Measurements from ENCODE around the gene KNDC1. TPM values are rescaled to one million over a fixed set of nuclear protein-coding genes. Genes with fewer than 3 reads are reported as not detected.
A peak's percentile ranks its signal among the peaks of the same experiment; 100 is the strongest.

Gene KNDC1
- total and polyA plus RNA-seq, 8 donors, result 0.05 to 1.7 (median 0.58) TPM; not detected in 1

- TF ChIP-seq, protein P1, sequence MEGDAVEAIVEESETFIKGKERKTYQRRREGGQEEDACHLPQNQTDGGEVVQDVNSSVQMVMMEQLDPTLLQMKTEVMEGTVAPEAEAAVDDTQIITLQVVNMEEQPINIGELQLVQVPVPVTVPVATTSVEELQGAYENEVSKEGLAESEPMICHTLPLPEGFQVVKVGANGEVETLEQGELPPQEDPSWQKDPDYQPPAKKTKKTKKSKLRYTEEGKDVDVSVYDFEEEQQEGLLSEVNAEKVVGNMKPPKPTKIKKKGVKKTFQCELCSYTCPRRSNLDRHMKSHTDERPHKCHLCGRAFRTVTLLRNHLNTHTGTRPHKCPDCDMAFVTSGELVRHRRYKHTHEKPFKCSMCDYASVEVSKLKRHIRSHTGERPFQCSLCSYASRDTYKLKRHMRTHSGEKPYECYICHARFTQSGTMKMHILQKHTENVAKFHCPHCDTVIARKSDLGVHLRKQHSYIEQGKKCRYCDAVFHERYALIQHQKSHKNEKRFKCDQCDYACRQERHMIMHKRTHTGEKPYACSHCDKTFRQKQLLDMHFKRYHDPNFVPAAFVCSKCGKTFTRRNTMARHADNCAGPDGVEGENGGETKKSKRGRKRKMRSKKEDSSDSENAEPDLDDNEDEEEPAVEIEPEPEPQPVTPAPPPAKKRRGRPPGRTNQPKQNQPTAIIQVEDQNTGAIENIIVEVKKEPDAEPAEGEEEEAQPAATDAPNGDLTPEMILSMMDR (IDR thresholded peaks at IDR 0.05), result no peak
- Histone ChIP-seq H3K27me3 (peaks cover 0 to 75% (median 30%) of the 10 kb centered on the region in 3 donors), H3K4me1 (peaks cover 0 to 8% (median 4%) of the 10 kb centered on the region in 4 donors), H3K4me3 (no peak overlapping the region), H3K36me3 (no peaks in the 10 kb centered on the region), H3K27ac (no peak overlapping the region), H3K9me3 (no peaks in the 10 kb centered on the region)
- intact Hi-C loops (cut with DNase I; ENCODE audit: low total_unique reads), result no loop called here
- DNase-seq, result peak in 1 of 2 donors; percentile 7
- WGBS, 5 donors, result 66 to 75% (median 72%) methylated on average over 11 to 26 of the region's 26 CpGs
Measured at GRCh38 chr10:133140417-133141143, 19.4 kb upstream of the KNDC1 start.

DNA sequence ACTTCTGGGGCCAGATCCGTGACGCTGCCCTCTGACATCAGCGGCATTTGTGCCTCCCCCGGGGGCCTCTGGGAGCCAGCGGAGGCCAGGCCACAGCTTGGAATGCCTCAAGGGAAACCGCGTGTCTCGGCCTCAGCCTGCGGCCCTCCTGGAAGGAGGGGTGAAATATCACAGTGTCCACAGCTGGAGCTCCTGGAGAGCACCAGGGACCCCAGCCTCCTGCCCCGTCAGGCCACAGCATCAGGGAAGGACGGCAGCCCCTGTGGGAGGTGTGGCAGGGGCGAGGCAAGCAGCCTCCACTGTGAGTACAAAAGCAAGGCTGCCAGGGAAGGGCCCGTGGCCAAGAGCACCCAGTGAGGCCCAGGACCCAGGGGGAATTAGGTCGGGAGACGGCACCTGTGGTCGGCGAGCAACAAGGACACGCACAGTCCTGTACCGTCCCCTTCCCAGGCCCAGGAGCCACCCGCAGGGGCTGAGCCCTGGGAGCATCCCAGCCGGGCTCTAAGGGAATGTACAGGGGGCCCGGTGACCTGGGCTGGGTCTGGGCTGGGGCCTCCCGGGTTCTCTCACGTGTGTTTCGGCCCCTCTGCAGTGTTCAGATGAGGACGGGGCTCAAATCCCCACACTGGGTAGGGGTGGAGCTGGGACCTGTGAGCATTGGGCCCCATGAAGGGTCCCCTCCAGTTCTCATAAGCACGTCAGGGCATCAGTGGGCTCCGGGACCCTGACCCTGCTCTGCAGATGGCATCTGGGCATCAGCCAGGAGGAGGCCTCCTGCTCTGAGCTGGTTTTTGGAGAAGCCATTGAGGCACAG is 18.7 kb upstream of the KNDC1 start:
- intact Hi-C loops (cut with DNase I; ENCODE audit: low total_unique reads), result no loop called here
- Histone ChIP-seq H3K4me3 (no peak overlapping the region), H3K27ac (no peak overlapping the region), H3K36me3 (no peaks in the 10 kb centered on the region), H3K9me3 (no peaks in the 10 kb centered on the region), H3K4me1 (peaks cover 0 to 8% (median 4%) of the 10 kb centered on the region in 4 donors), H3K27me3 (peaks cover 0 to 82% (median 34%) of the 10 kb centered on the region in 3 donors)
- TF ChIP-seq POLR2A (IDR thresholded peaks at IDR 0.05) (no peak), EP300 (IDR thresholded peaks at IDR 0.05) (no peak), POLR2AphosphoS5 (IDR thresholded peaks at IDR 0.05) (no peak)
- TF ChIP-seq, protein P1 (IDR thresholded peaks at IDR 0.05), result no peak
- WGBS, 5 donors, result 75 to 80% (median 77%) methylated on average over 27 to 28 of the region's 28 CpGs
- DNase-seq, result no peak

DNA sequence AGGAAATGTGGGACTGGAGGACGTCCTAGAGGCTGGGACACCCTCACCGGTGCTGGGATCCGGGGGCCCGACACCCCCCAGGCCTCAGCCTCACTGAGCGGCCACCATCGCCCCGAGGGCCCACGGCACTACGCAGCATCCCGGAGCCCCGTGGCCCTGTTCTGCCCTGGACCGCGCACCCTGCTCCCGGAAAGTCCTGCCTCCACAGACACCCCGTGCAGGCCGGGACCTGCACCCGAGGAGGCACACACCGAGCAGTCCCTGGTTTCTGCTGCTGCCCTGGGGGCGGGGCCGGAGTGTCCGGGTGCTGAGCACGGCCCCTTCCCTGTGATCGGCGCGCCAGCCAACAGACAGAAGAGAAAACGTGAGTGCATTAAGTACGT is 18.1 kb upstream of the KNDC1 start:
- Histone ChIP-seq H3K27me3 (peaks cover 0 to 88% (median 34%) of the 10 kb centered on the region in 3 donors), H3K27ac (no peak overlapping the region), H3K4me3 (no peak overlapping the region), H3K36me3 (no peaks in the 10 kb centered on the region), H3K4me1 (peaks cover 0 to 8% (median 4%) of the 10 kb centered on the region in 4 donors), H3K9me3 (peaks cover 0 to 5% (median under 1%) of the 10 kb centered on the region in 4 donors)
- intact Hi-C loops (cut with DNase I; ENCODE audit: low total_unique reads), result no loop called here
- WGBS, 5 donors, result 80 to 88% (median 87%) methylated on average over 21 to 27 of the region's 27 CpGs
- no peak for DNase-seq
- TF ChIP-seq POLR2AphosphoS5 (IDR thresholded peaks at IDR 0.05), result no peak
- no peak for TF ChIP-seq POLR2A (IDR thresholded peaks at IDR 0.05)
- TF ChIP-seq, protein P1 (IDR thresholded peaks at IDR 0.05), result no peak
- TF ChIP-seq EP300 (IDR thresholded peaks at IDR 0.05), result no peak

GRCh38 chr10:133142523-133143199 is 17.4 kb upstream of the KNDC1 start:
- DNase-seq, result no peak
- peaks cover 0 to 92% (median 35%) of the 10 kb centered on the region in 3 donors for H3K27me3 ChIP-seq
- no peak overlapping the region for H3K27ac ChIP-seq
- peaks cover 0 to 8% (median 4%) of the 10 kb centered on the region in 4 donors for H3K4me1 ChIP-seq
- H3K9me3 ChIP-seq, result peaks cover 0 to 12% (median 7%) of the 10 kb centered on the region in 4 donors
- 70 to 78% (median 75%) methylated on average over 24 of the region's 24 CpGs for WGBS, 5 donors
- H3K4me3 ChIP-seq, result no peak overlapping the region
- intact Hi-C loops (cut with DNase I; ENCODE audit: low total_unique reads), result no loop called here
- no peak for TF ChIP-seq POLR2A (IDR thresholded peaks at IDR 0.05)
- TF ChIP-seq, protein P1 (IDR thresholded peaks at IDR 0.05), result no peak
- no peaks in the 10 kb centered on the region for H3K36me3 ChIP-seq
